DMS53 treated with DMSO at 0.1 percent for 48 hours (cell line): ENCODE measurements around the gene ATP13A2.
"Not testable (repeated sequence)": the region's sequence is repeated elsewhere in the genome, so short reads cannot be mapped to it uniquely, and the experiment has no call there.

Source experiments
- DNase-seq: peaks from one replicate; lab custom pipeline; 2025; ENCODE audit not compliant: unreplicated experiment; lab: John Stamatoyannopoulos, UW

The ATP13A2 gene

DNA sequence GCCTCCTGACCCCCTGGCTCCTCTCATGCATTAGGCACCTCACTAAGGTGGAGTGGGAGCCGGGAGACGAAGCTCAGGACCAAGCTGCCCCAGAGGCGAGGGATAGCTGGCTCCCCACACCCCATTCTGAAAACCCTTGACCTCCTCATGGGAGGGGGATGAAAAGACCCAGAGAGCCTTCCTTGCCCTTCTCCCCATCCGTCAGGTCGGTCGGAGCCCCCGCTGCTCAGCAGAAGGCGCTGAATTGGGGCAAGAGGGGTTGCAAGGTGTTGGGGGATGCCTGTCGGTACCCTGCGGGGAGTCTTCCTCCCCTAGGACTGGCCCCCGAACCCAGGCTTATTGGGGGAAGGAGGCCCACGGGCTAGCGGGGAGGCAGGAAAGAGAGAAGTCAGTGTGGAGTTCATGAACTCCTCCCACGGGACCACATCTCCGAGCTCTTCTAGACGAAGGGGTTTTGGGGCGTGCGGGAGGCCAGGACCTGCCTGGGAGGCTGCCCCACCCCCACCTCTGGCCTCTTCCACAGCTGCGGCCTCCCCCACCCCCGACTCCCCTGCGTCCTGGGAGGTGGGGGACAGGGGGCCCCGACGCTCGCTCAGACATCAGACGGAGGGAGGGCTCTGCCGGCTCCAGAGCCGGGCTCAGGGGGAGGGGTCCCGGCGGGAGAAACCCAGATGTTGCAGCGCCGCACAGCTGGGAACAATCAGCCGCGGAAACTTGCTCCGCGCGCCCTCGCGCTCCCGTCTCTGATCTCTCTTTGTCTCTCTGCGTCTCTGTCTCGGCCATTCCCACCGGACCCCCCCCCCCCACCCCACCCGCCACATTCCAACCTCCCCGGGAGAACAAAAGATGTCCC, 32.0 kb downstream of the ATP13A2 start:
- no peak for DNase-seq

DNA sequence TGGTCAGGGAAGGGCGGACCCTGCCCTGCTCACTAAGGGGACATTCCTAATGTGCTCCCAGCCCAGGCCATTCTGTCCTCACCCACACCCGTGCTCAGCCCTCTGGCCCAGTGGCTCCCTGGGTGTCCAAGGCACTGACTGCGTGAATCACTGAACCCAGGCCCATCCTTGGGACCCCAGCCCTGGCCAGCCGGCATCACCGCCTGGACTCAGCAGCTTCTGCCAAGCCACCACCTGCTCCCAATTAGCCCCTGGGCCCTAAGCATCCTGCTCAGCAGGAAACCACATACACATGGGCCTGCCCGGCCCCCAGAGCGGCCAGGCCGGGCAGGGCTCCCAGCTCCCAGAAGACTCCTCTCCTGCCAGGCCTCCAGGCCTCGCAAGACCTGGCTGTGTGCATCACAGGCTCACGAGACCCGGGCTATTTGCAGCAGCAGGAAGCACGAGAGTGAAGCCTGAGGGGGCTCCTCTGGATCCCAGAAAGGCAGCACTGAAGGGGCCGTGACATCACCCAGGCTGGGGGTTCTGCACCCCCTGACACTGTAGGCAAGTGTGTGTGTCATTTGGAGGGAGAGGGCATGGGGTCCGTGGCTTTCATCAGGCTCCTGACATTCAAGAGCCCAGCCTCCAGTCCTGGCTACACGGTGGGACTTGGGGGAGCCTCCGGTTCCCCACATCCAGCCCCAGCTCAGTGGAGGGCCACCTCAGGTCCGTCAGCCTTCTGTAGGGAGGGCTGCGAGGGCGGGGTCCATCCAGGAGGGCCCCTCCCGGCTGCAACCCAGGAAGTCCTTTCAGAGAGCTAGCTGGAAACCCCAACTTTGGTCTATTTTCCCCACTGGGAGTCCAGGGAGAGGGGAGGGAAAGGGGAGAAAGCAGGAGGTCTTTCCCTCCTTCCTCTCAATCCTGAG, 32.9 kb downstream of the ATP13A2 start:
- no peak for DNase-seq

DNA sequence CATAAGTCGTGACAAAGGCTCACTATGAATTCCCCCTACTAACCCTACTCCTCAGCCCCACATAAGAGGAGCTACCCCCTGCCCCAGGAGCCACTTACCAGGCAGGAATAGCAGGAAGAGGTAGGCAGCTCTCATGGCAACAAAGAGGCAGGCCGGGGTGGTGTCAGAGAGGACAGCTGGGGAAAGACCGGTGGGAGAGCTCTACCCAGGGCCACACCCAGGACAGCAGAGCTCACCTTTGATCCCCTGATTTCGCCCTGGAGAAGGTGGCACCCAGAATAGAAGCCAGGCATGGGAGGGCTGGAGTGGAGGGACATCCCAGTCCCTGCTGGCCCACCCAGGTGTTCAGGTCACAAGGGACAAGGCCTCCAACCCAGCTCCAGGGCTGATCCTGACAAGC, 33.6 kb downstream of the ATP13A2 start:
- DNase-seq, result no peak

DNA sequence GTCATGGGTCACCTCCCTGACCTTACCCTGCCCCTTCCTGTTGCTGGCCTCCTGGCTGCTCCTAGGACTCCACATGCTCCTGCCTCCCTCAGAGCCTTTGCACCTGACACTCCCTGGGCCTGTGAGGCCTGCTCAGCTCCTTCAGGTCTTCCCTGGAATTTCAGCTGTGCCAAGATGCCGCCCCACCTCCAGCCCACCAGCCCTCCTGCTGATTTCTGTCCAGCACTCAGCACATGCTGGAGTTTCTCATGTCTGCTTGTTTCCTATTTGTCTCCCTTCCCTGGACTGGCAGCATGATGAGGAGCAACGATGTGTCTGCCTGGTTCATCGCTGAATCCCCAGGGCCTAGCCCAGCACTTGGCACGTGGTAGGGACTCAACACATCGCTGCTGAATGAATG, 34.4 kb downstream of the ATP13A2 start:
- DNase-seq, result no peak

DNA sequence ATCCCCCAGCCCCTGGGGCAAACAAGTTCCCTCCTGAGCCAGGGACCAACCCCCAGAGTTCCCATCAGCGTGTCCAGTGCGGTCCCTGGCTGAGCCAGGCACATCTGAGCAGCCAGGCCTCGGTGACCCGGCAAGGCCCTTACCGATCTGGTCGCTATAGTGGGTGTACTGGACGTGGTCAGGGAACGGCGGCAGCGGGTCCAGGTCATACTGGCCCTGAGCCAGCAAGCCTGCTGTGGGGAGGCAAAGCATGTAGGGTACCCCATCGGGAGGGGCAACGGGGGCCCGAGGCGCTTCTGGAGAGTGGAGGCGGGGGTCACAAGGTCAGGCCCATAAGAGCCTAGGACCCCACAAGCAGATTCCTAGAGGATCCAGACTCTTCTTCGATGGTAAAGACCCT, 34.8 kb downstream of the ATP13A2 start:
- DNase-seq, result no peak

DNA sequence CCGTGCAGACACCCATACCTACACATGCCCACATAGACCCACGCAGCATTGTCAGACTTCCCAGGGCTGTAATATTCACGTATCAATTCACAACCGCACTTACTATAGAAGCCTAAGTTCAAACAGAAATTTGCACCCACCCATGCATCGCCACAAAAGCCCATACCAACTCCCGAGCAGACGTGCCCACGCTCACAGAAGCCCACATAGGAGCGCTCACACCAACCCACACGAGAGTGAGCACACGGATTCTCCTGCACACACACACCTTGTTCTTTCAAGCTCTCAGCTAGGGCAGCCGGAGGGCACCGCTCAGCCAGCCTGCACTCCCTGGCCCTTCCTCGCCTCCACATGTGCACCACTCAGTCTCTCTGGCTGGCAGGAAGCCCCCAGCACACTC, 35.9 kb downstream of the ATP13A2 start:
- no peak for DNase-seq

DNA sequence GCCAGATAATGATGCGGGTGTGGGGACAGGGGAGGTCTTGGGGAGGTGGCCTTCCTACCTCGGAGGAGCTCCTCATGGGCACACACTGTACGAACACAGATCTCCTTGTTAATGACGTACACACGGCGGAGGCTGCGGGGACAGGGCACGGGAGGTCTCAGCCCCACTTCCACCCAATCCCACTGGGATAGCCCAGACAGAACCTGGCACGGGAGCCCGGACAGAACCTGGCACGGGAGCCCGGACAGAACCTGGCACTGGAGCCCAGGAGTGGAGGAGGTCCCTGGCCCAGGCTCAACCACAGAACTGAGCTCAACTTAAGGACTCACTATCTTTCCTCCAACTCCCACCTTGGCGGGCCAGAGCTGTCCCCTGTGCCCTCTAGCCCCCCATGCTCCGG, 36.5 kb downstream of the ATP13A2 start:
- no peak for DNase-seq

DNA sequence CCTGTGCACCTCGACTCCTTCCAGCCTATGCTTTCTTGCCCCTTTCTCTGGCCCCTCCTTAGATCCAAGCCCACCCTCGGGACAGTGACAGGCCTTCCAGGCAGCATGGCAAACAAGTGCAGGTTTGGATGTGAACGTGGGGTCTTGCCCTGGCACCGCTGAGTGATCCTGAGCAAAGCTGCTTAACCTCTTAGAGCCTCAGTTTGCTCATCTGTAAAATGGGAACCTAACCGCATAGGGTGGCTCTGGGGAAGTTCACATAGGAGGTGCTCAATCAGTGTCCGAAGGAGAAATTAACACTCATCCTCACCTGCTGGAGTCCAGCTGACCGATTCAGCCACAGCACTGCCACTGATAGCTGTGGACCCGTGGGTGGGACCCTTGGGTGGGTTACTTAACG, 38.5 kb downstream of the ATP13A2 start:
- no peak for DNase-seq

DNA sequence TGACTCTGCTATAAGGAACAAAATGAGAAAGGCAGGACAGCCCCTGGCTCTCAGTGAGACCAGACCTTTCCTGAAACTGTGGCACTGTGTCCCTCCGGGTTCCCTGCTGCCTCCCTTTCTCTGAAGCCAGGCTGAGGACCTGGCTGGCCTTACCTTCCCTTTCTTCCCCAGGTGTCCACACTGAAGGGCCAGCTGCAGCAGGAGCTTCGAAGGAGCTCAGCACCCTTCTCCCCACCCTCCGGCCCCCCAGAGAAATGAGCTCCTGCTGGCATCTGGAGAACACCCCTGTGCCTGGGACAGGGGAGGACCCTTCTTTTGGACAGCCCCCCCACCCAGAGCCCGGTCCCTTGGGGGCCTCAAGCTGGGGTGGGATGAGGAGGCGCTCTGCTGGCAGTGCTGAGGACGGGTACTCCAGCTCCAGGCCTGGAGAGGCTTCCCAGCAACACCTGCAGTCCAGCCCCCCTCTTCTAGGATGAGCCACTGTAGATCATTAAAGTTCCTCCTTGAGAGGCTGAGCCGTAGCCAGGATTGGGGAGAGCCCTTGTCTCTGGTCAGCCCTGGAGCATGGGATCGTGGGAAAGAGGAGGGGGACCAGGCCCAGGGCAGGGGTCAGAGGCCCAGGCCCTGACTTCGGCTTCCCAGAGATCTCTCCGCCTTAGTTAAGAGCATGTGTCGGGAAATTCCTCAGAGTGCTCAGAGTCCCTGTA, 39.4 kb downstream of the ATP13A2 start:
- DNase-seq, result no peak

DNA sequence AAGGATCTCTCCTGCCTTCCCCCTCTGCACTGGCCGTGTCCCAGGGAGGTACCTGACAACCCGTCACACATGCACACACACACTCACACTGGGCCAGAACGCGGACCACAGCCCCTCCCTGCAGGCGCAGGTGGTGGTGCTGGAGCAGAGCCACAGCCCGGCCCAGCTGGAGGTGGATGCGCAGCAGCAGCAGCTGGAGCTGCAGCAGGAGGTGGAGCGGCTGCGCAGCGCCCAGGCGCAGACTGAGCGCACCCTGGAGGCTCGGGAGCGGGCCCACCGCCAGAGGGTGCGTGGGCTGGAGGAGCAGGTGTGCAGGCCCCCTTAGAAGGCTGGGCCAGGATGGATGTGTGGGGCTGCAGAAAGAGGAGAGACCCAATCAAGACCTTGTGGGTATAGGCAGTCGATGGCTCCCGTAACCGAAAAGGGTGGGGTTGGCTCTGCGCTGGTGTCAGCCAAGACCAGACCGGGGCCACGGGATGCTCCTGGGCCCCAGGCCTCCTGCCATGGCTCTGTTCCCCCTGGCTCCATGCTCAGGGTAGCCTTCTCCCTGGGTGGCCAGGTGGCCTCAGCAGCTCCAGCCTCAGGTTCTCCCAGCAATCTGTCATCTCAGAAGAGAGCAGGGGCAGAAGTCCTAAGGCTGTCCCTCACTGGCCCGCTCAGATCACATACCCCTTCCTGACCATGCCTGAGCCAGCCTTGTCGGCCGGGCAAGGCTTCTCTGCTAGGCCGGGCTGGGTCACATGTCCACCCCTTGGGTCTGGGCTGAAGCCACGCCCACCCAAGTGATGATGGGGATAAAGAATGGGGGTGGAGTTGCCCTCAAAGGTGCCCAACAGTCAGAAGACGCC, 40.2 kb downstream of the ATP13A2 start:
- no peak for DNase-seq

DNA sequence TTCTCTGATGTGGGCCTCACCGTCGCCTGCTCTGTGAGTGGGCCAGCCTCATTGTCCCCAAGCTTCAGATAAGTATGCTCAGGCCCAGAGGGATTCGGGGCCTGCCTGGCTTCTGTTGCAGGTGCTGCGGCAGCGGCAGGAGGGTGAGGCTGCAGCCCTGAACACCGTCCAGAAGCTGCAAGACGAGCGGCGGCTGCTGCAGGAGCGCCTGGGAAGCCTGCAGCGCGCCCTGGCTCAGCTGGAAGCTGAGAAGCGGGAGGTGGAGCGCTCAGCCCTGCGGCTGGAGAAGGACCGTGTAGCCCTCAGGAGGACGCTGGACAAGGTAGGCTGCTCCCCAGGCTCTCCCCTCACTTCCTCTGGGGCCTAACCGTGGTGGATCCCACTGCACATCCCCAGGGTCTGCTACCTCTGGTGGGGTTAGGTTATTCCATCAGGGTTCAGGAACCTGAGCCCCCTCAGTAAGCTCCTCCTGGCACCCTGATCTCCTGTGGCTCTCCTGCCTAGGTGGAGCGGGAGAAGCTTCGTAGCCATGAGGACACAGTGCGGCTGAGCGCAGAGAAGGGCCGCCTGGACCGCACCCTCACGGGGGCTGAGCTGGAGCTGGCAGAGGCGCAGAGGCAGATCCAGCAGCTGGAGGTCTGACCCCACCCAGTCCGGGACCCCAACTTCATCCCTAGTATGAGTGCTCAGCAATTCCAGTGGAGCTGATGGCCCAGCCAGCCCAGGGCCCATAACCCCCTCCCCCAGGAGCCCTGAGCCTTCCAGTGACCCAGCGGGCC, 41.4 kb downstream of the ATP13A2 start:
- DNase-seq, result no peak

DNA sequence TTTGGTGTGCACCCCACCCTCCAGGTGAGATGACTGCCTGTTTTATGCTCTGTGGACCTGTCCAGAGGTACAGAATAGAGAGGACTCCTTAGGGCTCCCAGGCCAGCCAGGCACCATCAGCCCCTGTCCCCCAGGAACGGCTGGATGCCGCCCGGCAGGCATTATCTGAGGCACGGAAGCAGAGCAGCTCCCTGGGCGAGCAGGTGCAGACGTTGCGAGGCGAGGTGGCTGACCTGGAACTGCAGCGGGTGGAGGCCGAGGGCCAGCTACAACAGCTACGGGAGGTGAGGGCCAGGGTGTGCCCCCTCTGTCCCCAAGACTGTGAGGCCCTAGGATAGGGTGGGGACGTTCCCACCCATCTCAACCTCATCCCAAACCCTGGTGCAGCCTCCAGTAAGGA, 42.1 kb downstream of the ATP13A2 start:
- DNase-seq, result no peak

DNA sequence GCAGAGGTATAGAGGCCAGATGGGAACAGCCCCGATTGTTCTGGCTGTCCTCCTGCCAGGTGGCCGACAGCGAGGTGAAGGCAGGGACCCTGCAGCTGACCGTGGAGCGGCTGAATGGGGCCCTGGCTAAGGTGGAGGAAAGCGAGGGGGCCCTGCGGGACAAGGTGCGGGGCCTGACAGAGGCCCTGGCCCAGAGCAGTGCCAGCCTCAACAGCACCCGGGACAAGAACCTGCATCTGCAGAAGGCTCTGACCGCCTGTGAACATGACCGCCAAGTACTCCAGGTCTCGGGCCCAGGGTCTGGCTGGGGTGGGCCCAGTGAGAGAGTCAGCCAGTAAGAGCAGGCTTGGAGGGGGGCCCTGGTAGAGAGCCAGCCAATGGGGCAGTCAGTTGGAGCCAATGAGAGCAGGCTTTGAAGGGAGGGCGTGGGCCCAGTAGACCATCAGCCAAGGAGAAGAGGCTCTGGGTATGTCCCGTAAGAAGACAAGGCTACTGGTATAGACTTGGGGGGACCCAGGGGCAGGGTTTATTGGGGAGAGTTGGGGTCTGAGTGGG, 42.6 kb downstream of the ATP13A2 start:
- no peak for DNase-seq

DNA sequence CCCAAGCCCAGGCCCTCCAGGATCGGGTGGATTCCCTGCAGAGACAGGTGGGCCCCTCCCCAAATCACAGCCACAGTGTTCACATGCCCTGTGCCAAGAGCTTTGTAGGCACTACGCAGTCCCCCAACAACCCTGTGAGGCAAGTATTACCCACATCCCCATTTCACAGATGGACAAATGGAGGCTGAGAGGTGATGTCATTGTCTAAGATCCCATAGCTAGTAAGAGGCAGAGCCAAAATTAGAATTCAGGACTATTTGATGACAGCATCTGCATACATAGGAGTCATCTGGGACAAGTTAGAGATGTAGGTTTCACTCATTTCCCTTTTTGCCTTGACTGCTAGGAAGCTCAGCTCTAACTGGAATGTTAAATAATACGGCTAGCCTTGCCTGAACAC, 43.4 kb downstream of the ATP13A2 start:
- DNase-seq, result no peak

DNA sequence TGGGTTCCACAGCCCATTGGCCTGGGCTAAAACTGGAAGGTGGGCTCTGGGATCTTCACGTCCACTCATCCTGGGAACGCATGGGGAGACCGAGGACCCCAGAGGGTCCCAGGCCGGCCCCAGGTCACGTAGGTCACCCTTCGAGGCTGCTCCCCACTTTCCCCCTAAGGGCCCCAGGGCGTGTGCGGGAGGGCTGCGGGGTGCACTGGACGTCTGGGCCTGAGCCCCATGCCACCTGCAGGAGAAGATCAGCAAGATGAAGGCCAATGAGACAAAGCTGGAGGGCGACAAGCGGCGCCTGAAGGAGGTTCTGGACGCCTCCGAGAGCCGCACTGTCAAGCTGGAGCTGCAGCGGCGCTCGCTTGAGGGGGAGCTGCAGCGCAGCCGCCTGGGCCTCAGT, 43.8 kb downstream of the ATP13A2 start:
- DNase-seq, result no peak

DNA sequence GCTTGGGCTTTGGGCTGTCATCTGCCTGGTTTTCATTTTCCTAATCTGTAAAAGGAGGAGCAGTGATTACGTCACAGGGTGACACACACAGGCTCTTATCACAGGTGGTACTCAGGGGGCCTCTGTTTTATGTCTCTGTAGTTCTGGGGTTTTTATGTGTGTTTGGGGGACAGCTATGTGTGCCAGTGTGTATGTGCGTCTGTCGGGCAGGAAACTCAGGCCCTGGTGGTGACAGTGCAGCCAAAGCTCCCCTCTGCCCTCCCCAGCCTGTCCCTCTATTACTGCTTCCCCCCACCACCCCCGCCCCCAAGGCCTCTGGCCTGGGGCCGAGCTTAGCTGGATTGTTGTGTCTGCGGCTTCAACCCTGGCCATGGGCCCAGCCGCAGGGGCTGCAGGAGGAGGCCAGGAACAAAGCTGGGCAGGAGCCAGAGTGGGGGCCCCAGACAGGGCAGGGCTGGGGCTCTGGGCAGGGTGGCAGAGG, 44.6 kb downstream of the ATP13A2 start:
- no peak for DNase-seq

DNA sequence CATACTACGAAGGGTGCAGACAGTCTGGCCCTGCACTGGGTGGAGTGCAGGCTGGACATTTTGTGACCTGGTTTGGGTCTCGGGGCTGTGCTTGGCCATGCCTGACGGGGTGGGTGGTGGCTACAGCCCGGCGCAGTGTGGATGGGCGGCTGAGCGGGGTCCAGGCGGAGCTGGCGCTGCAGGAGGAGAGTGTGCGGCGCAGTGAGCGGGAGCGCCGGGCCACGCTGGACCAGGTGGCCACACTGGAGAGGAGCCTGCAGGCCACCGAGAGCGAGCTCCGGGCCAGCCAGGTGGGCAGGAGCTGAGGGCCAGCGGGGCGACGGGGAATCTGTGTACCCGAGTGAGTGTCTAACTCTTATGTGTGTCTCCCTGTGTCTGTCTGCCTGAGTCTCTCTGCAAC, 45.4 kb downstream of the ATP13A2 start:
- no peak for DNase-seq

DNA sequence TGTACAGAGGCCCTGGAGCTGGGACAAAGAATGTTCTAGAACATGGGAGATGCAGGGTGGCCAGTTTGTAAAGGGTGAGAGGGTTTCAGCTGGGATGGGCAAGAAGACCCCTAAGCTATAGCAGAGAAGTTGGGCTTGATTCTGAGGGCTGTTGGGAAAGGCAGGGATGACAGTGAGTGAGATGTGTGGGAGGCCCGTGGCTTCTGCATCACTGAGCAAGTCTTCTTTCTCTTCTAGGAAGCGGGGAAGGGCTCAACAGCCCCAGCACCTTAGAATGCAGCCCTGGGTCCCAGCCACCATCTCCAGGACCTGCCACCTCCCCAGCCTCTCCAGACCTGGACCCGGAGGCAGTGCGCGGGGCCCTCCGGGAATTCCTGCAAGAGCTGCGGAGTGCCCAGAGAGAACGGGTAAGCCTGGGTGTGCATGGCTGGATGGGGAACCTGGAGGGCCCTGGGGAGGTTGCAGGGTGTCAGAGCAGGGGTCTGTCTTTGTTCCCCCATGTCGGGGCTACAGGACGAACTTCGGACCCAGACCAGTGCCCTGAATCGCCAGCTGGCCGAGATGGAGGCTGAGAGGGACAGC, 46.2 kb downstream of the ATP13A2 start:
- no peak for DNase-seq

DNA sequence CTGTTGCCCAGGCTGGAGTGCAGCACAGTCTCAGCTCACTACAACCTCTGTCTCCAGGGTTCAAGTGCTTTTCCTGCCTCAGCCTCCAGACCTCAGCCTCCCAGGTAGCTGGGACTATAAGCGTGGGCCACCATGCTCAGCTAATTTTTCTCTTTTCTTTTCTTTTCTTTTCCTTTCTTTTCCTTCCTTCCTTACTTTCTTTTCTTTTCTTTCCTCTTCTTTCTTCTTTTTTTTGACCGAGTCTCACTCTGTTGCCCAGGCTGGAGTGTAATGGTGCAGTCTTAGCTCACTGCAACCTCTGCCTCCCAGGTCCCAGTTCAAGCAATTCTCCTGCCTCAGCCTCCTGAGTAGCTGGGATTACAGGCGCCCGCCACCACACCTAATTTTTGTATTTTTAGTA, 47.6 kb downstream of the ATP13A2 start:
- not testable (repeated sequence) for DNase-seq
